Caki2 (cell line): ENCODE results near the gene PPM1M. TPM values are rescaled to one million over a fixed set of nuclear protein-coding genes. Genes with fewer than 3 reads are reported as not detected.

ENCODE experiments used
- DNase-seq: peaks from one replicate; pipeline ENCODE4 v3.0.0-alpha.2; 2015; ENCODE audit warnings: low read depth
- in situ Hi-C: cut with HindIII; loops from 2 replicates; pipeline ENCODE4 v1.10.0; 2016; ENCODE audit warnings: low sequenced_read_pairs, low pct_unique_long_range_greater_than_20kb, mixed read lengths
- total RNA-seq: library from RNA; depleted of rRNA; stranded (reverse); fragments of >200 nt; shearing (Covaris generic); gene quantifications from 2 replicates; pipeline ENCODE4 v1.2.3, GENCODE V29; 2014; ENCODE audit warnings: low replicate concordance

The PPM1M gene
- total RNA-seq, 1 experiment from 2014 or later: 4.8 TPM

DNA sequence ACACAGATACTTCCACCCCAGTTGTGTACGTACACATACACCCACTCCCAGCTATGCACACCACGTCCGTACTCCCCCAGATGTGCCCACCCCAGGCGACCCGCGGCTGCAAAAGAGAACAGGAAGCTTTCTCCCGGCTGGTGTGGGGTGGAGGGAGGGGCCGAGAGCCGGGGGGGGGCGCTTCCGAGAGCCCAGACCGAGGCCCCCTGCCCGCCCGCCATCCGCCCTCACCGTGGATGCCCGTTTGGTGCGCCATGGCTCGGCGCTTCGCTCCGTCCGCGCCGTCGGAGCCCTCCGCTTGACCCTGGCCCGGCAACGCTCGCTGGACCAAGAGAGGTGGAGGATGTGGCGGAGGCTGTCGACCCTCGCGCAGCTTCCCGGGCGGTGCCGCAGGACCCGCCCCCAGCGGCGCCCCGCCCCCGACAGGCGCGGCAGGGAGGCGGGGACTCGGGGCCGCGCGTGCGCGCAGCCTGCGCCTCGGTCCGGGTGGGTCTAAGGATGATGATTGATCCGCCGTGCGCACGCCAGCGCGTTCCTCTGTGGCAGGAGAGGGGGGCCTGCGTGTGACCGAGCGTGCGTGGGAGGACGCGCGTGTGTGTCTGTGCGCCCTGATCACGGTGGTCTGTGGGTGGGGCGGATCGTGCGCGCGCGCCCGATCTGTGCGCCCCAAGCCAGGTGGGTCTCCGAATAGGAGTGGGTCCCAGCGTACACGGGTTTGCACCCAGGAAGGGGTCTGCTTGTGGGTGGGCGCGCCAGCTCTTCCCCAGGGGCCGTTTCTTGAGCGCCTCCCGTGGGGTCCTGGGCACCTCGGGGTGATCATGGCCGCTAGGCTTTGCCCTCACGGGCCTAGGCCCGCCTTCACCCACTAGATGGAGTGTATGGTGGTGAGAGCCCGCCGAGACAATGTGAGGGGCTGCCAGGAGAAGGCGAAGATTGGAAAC, 6.5 kb upstream of the PPM1M start, which contains the start of gene TWF2:
TSS of gene TWF2 (minus strand) at position 398 of the 941 bp plus-strand sequence. CDS start at position 256, 142 bp downstream.
- in situ Hi-C loops: no loop called here
- peak; percentile 75 for DNase-seq

DNA sequence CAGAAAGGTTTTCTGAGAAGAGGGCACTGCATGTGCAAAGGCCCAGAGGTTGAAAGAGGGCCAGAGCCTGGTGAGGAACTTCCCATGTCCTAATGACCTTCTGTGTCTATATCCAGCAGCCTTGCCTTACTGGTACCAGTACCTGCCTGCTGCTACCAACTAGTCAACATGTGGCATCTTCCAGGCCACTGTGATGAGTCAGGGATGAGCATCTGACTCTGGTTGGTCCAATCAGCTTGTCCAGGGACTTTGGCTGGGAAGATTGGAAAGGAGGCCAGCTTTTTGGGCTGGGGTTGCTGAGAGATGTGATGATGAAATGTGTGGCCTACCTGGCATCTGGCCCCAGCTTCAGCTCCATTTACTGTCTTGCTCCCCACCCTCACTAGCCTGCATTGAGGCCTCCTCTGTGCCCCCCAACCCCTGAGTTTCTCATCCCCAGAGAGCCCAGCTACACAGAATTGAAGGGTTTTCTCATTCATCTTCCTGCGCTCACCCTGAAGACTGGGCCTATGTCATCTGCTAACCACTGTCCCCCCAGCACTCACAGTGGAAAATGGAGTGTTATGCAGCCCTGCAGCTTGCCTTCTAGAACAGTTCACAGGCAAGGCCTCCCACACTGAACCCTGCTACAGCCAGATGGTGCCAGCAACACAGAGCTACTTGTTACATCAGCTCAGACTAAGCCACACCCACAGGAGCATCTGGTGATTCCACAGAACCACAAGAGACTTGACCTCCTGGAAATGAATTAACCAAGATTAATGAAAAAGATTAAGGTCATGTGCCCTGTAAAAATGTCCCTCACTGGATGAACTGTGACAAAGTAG, 5.3 kb upstream of the PPM1M start:
- in situ Hi-C loops: no loop called here
- peak; percentile 70 for DNase-seq

DNA sequence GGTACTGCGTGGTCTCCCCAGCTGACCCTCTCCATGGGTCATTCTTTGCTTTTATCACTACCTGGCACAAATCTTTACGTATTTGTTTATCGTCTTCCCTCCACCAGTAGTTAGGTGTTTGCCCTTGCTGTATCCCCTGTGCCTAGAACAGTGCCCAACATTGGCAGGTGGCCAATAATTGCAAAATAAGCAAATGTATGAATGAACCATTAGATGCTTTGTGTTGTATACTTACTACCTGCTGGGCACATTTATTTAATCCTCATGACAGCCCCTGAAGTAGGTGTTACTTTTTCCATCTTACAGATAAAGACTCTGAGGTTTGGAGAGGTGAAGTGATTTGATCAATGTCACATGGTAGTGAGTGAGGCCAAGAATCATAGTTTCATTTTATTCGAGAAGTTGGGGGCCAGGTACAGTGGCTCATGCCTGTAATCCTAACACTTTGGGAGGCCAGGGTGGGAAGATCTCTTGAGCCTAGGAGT, 4.6 kb upstream of the PPM1M start:
- no peak for DNase-seq
- in situ Hi-C loops: no loop called here

DNA sequence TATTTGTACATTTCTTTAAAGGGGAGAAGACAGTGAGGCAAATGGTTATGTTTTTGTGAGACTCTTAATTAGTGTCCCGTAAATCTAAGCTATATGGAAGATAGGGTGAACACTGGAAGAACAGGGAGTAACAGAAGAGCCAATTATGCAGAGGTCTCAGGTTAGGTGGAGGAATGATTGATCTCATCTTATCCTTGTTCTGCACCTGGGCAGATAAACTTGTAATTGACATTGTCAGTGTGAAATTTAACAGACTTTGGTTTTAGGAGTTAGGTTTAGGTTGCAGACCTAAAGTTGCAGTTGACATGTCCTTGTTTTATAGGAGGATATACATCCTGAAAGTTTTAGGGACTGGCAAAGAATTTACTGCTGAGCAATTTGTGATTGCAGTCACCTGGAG, 3.5 kb upstream of the PPM1M start:
- no peak for DNase-seq
- in situ Hi-C loops: no loop called here

DNA sequence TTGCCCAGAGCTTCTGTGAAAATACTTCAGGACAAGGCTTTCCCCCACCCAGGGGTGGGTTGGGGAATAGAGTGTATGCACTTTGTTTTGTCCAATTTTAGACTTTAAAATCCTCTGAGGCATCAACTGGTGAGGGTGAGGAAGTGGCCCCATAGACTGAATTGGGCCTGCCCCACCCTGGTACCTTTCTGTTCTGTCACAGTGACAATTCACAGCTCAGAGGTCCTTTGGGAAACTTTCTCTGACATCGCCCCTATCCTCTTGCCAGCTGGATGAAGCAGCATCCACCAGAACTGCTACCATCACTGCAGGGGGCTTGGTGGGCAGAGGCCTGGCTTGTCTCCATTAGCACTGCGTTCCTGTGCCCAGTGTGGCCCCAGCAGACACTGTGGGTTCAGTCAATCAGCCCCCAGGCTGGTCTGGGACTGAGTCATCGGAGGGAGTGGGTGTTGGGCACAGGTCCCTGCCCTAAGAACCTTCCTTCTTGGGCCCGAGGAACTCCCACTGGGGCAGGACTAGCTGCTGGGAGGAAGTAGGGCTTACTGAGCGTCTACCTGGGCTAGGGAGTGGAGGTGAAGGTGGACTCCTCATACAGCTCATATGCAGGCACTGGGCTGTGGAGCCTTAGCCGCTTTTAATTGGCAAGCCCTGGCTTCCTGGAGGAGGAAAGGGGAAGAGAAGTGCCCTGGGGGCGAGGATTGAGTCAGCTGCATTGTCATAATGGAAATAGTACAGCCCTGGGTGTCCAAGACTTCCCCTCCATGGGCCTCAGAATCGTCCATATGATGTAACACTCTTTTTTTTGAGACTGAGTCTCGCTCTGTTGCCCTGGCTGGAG, 1.5 kb upstream of the PPM1M start:
- DNase-seq: peak; percentile 57
- in situ Hi-C loops: no loop called here

DNA sequence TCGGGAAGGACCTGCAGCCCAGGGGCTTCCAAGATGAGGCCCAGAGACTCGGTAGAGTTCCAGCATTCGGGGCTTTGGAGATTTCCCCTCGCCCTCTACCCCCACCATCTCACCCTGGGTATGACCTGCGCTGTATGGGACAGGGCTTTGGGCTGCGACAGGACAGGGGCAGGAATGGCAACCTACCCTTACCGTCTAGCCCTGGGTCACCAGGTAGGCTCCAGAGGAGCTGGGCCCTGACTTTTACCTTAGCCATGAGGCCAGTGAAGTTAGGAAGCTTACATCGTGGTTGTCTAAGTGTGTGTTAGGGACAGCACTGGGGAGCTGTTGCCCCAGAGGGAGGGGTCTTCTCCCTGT, 683 bp downstream of the PPM1M start:
- in situ Hi-C loops: no loop called here
- no peak for DNase-seq

DNA sequence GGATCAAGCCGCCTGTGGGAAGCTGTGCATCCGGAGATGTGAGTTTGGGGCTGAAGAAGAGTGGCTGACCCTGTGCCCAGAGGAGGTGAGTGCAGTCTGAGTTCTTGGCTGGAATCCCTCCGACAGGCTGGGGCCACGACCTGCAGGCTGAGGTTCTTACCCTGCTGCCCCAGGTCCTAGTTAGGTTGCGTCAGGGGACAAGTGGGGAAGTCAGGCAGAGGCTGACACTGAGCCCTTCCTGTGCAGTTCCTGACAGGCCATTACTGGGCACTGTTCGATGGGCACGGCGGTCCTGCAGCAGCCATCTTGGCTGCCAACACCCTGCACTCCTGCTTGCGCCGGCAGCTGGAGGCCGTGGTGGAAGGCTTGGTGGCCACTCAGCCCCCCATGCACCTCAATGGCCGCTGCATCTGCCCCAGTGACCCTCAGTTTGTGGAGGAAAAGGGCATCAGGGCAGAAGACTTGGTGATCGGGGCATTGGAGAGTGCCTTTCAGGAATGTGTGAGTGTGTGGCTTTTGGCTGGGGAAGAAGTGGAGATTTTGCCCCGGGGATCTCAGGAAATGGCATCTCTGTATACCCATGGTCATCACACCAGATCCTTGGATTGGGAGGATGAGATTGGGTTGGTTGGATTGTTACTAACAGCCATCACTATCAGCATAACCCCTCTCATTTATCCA, 1.3 kb downstream of the PPM1M start:
- DNase-seq: no peak
- in situ Hi-C loops: no loop called here

DNA sequence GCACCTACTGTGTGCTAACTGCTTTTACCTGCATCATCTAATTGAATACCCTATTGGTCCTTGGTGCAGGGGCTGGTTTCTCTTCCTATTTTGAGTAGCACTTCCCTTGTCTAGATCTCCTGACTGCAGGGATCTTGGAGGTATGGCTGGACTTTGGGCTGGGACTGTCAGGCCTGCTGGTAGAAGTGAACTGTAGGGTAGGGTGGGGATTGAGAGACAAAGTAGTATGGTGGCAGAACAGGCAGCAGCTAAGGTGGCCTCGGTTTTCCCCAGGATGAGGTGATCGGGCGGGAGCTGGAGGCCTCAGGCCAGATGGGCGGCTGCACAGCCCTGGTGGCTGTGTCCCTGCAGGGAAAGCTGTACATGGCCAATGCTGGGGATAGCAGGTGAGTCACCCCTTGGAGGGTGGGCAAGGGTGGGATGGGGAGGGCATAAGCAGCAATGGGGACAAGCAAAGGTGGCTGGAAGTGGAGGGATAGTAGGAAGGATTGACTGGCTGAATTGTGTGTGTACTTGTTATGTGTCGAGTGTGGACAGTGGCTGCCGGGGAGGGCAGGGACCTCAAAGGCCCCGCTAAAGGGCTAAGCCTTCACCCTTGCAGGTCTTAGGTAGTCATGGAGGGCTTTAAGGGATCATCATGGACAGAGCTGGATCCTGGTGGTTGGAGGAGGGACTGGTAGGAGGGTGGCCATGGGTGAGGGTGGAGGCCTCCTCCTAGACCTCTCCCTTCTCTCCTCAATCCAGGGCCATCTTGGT, 2.0 kb downstream of the PPM1M start:
- in situ Hi-C loops: no loop called here
- DNase-seq: no peak

DNA sequence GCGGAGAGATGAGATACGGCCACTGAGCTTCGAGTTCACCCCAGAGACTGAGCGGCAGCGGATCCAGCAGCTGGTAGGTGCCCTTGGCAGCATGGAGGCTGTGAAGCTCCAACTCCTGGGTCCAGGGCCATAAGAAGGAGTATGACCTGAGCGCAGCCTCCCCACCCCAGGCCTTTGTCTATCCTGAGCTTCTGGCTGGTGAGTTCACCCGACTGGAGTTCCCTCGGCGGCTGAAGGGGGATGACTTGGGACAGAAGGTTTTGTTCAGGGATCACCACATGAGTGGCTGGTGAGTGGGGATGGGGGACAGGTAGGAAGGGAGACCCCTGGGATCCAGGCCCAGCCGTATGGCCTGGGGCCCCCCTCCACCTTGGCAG, 2.6 kb downstream of the PPM1M start:
- in situ Hi-C loops: no loop called here
- DNase-seq: no peak

DNA sequence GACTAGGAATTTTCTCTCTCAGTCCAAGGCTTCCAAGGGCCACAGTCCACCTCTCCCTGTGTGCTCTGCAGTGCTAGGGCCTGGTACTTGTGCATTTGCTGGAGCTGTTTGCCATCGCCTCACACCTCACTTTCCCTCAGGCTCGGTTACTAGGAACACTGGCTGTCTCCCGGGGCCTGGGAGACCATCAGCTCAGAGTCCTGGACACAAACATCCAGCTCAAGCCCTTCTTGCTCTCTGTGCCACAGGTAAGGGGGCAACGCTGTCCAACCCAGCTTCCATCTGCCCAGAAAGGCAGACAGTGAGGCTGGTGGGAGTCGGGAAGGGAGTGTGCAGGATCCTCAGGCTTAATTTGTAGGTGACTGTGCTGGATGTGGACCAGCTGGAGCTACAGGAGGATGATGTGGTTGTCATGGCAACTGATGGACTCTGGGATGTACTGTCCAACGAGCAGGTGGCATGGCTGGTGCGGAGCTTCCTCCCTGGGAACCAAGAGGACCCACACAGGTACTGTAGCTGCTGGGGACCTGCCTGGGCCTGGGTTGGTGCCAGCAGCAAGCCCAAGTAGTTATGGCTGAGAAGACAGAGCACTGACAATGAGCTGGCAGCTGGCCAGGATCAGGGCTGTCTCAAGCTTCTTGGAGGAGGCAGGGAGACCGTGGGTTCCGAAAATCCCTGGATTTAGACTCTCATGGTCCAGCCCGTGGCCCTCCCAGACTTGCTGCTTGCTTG, 3.4 kb downstream of the PPM1M start:
- in situ Hi-C loops: no loop called here

DNA sequence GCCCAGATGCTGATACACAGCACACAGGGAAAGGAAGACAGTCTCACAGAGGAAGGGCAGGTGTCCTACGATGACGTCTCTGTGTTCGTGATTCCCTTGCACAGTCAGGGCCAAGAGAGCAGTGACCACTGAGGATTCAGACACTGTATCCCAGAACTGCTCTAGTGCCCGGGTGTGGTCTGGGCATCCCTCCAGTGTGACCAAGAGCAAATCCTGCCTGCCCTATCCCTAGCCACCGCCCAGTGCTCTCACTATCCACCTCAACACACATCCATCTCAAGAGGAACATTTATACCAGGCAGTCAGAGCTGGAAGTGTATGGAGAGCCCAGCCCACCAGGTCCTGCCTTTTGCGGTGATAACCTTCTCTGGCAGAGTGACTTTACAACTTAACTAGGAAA, 4.1 kb downstream of the PPM1M start:
- in situ Hi-C loops: no loop called here
- no peak for DNase-seq

More for the DNA sequence above, 3.4 kb downstream of the PPM1M start:
- DNase-seq: no peak

DNA sequence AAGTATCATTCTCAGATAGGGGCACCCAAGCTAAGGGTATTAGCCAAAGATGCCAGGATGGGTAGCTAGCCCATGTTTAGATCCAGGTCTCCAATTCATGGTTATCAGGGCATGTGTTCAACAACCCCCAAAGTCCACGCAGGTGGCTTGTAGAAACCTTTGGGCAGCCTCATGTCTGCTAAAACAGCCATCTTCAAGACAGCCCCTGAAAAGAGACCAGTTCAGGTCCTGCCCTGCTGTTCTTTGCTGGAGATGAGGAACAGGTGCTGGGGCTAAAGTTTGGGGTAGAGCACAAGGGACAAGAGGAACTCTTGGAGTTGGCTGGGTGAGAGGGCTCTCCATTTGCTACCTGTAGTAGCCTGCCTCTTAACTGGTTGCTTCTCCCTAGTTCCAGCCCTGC, 4.6 kb downstream of the PPM1M start:
- in situ Hi-C loops: no loop called here
- DNase-seq: no peak

DNA sequence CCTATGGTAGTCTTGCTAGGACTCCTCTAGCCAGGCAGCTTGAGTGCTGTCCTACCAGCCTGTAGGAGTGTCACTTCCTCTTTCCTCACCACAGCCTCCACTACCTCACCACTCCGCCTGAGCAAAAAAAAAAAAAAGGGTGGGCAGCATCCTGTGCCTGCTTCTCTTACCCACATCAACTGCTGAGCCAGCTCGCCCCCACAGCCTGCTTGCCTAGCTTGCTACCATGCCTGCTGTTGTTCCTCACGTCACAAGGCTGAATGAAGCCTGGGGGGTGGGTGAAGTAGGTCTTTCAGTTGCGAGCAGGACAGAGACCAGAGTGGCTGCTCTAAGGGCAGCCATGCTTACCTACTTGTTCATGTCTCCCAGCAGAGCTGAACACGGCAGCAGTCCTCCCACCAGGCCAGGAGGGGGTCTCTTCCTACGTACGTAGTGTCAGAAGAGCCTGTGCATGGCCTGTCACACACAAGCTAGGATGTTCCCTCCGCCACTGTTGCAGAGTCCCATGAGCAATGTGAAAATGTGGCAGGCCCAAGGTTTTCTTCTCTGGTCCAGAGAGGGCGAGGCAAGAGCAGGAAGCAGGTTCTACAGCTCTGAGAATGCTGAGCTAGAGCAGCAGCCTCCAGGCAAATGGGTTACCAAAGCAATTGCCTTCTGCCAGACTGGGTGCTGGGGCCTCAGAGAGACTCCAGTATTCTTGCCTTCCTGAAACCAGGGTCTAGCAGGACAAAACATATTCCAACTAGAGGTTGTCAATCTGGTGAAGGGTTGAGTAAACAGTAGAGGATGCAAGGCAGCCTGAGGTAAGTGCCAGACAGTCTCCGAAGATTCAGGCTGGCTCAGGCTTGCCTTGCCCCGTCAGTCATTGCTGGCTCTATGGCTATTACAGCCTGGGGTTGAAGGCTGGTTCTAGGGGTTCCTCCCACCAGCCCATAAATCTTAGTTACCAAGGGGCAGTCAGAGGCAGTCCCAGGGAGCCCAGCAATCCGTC, 8.1 kb downstream of the PPM1M start:
- no peak for DNase-seq
- in situ Hi-C loops: no loop called here

DNA sequence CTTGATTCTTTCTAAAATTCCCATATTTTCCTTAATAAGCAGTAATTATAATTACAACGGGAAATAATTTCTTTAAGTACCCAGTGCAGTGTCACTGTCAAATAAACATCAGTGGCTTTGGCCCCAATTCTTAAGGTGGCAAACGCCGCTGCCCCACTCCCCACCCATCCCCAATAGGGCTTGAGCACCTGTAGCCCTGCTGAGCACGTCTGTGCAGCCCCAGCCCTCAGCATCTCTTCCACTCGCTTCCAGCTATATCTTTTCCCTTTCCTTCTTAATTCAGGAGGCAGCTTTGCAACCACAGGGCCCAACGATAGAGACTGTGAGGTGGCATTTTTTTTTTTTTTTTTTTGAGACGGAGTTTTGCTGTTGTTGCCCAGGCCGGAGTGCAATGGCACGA, 9.0 kb downstream of the PPM1M start:
- no peak for DNase-seq
- in situ Hi-C loops: no loop called here

DNA sequence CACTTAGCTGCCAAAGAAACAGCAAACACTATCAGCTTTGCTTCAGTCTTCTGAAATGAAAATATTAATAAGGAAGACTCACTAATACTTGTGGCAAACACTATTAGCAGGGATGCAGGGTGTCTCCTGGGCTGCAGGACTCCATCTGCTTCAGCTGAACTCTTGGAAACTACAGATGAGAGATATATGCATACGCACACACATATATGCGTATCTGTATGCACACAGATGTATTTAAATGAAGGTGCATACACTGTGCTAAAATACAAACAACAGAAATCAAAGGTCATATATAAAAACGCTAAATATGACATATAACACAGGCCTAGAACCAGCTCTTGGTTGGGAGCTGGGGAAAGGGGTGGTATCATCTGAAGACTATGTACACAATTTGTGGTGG, 10.6 kb downstream of the PPM1M start:
- DNase-seq: no peak
- in situ Hi-C loops: no loop called here

DNA sequence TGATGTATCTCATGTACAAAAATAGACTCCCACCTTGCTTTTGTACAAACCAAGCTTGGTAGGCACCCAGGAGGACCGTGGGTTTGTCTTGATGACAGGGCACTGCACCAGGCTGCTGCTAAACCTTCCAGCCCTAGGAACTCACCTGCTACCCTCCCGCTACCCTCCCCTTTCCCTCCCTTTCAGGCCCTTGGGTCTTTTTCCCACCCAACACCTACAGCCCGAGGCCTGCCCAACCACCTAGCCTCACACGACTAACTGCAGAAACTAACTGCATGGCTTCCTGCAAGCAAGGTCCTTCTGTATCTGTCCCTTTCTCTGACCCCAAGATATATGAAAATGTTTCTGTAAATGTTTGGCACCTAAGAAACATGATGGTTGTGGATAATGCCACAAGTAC, 11.1 kb downstream of the PPM1M start:
- in situ Hi-C loops: no loop called here
- DNase-seq: no peak
